ENCODE data around the gene RPAP3.

- TF ChIP-seq EZH2 (IDR thresholded peaks at IDR 0.05; ENCODE audit: low read length, unreplicated experiment) = no peak
- TF ChIP-seq, protein P1, sequence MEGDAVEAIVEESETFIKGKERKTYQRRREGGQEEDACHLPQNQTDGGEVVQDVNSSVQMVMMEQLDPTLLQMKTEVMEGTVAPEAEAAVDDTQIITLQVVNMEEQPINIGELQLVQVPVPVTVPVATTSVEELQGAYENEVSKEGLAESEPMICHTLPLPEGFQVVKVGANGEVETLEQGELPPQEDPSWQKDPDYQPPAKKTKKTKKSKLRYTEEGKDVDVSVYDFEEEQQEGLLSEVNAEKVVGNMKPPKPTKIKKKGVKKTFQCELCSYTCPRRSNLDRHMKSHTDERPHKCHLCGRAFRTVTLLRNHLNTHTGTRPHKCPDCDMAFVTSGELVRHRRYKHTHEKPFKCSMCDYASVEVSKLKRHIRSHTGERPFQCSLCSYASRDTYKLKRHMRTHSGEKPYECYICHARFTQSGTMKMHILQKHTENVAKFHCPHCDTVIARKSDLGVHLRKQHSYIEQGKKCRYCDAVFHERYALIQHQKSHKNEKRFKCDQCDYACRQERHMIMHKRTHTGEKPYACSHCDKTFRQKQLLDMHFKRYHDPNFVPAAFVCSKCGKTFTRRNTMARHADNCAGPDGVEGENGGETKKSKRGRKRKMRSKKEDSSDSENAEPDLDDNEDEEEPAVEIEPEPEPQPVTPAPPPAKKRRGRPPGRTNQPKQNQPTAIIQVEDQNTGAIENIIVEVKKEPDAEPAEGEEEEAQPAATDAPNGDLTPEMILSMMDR (conservative IDR thresholded peaks at IDR 0.05; ENCODE audit: low read depth, low read length) = no peak
- TF ChIP-seq EZH2phosphoT487 (IDR thresholded peaks at IDR 0.05; ENCODE audit: borderline replicate concordance, low read length) = no peak
These were observed 34.9 kb upstream of the RPAP3 start for GRCh38 chr12:47740606-47741339.
